GM12878 (cell line): ENCODE results near the gene FCGBP. TPM values are rescaled to one million over a fixed set of nuclear protein-coding genes. Genes with fewer than 3 reads are reported as not detected.
"Not testable (repeated sequence)": the region's sequence is repeated elsewhere in the genome, so short reads cannot be mapped to it uniquely, and the experiment has no call there.

Experiments
- ATAC-seq: fragments of 200-7000 bp; cut with Tn5 transposase; 3 replicates; pipeline ENCODE4 v1.9.1; 2020; ENCODE audit warnings: mild to moderate bottlenecking, moderate library complexity
- BruUV-seq: library from RNA; stranded (reverse); fragments of 400-500 nt; replicated peaks from 2 replicates; lab custom pipeline; 2021; lab: Mats Ljungman, UMichigan
- CTCF ChIA-PET: fragments of 300-600 bp; sonication (Branson Sonifier 250); formaldehyde crosslinking; extraction: SDS; loops from one replicate; lab custom pipeline; 2021; ENCODE audit warnings: inconsistent platforms; lab: Yijun Ruan, JAX
- POLR2A ChIA-PET: fragments of 350-600 bp; formaldehyde crosslinking; extraction: SDS; loops from one replicate; lab custom pipeline; 2021; ENCODE audit warnings: inconsistent platforms; lab: Charles Lee
- RAD21 ChIA-PET: fragments of 300-600 bp; sonication (Branson Sonifier 250); formaldehyde crosslinking; loops from one replicate; lab custom pipeline; 2023; ENCODE audit warnings: antibody characterized with exemption; ENCODE audit not compliant: unreplicated experiment; lab: Charles Lee
- SMC1A ChIA-PET: fragments of 300-600 bp; sonication (Branson Sonifier 250); formaldehyde crosslinking; loops from one replicate; lab custom pipeline; 2023; ENCODE audit not compliant: unreplicated experiment, uncharacterized antibody; lab: Charles Lee
- DNase-seq: peaks from one replicate; pipeline ENCODE4 v3.0.0-alpha.2; 2011; ENCODE audit warnings: low read depth, low spot score
- FAIRE-seq: peaks from 3 replicates; lab custom pipeline; 2011; peaks lifted over from hg19 to GRCh38; lab: Jason Lieb, UNC
- H2AFZ ChIP-seq: 2 replicates; pipeline ENCODE4 v1.6.0; 2011; ENCODE audit warnings: low read depth, low read length, control low read depth; ENCODE audit not compliant: control insufficient read depth
- H3K27ac ChIP-seq: 2 replicates; pipeline ENCODE4 v1.5.1; 2011; ENCODE audit warnings: control low read depth; ENCODE audit not compliant: control insufficient read depth, insufficient read depth
- H3K27me3 ChIP-seq, 2 experiments: replicated peaks in 1 of 2; 2 replicates each; pipeline versions ENCODE4 v1.6.0 to v1.6.1; 2011; ENCODE audit warnings: low read length in 1 of 2; ENCODE audit not compliant: control insufficient read depth in 2 of 2, insufficient read depth in 2 of 2
- H3K36me3 ChIP-seq, 2 experiments: 2 replicates each; pipeline ENCODE4 v1.5.1; 2011; ENCODE audit warnings: low read length in 1 of 2; ENCODE audit not compliant: control insufficient read depth in 2 of 2, insufficient read depth in 2 of 2
- H3K4me1 ChIP-seq: 2 replicates; pipeline ENCODE4 v1.6.1; 2011; ENCODE audit warnings: mild to moderate bottlenecking, low read length, moderate library complexity, mixed read lengths; ENCODE audit not compliant: control insufficient read depth, insufficient read depth
- H3K4me2 ChIP-seq: 2 replicates; pipeline ENCODE4 v1.6.0; 2011; ENCODE audit warnings: control low read depth; ENCODE audit not compliant: control insufficient read depth, insufficient read depth
- H3K4me3 ChIP-seq: fragments of 200-600 bp; sonication (generic); 2 replicates; pipeline ENCODE4 v1.5.1; 2016
- H3K79me2 ChIP-seq: 2 replicates; pipeline ENCODE4 v1.6.0; 2011; ENCODE audit warnings: low read length; ENCODE audit not compliant: control insufficient read depth, insufficient read depth
- H3K9ac ChIP-seq: 2 replicates; pipeline ENCODE4 v1.8.0; 2011; ENCODE audit warnings: low read length, control low read depth, mixed read lengths; ENCODE audit not compliant: control insufficient read depth, insufficient read depth
- H3K9me3 ChIP-seq: replicated peaks from 3 replicates; pipeline ENCODE4 v1.5.1; 2011; ENCODE audit warnings: mild to moderate bottlenecking, low read length; ENCODE audit not compliant: control insufficient read depth, insufficient read depth
- H4K20me1 ChIP-seq: 2 replicates; pipeline ENCODE4 v1.6.0; 2011; ENCODE audit not compliant: control insufficient read depth, insufficient read depth
- ZNF384 ChIP-seq: IDR thresholded peaks from 2 replicates; pipeline ENCODE4 v1.6.1; 2012; ENCODE audit warnings: low read depth, mild to moderate bottlenecking, low read length, improper control_type of control experiment, borderline replicate concordance
- WGBS: methylation state at CpG from one replicate; pipeline ENCODE4 v1.1.6; 2016; ENCODE audit warnings: low lambda C conversion rate; ENCODE audit not compliant: insufficient replicate concordance, insufficient coverage; ENCODE audit errors: missing lambda C conversion rate; 5-methylcytosine and 5-hydroxymethylcytosine counted together
- in situ Hi-C: fragments of 300-500 bp; cut with MboI; formaldehyde crosslinking; loops from 9 replicates; pipeline ENCODE4 v1.14.3; 2018; ENCODE audit warnings: mixed read lengths
- intact Hi-C: fragments of 100-400 bp; cut with micrococcal nuclease; formaldehyde crosslinking; loops from one replicate; pipeline ENCODE4 v1.14.2; 2022; ENCODE audit not compliant: unreplicated experiment
- polyA plus RNA-seq, 11 experiments: library from polyadenylated mRNA; depleted of rRNA in 4 of 11; unstranded in 6 of 11; stranded (reverse) in 5 of 11; fragments of >200 nt; fragmentation: Nextera tagmentation in 4 of 11; fragmentation: Illumina TruSeq in 1 of 11; extraction: Ambion mirVana in 4 of 11; extraction: Trizol in 1 of 11; gene quantifications; 1 replicate in 1 of 11; 2 replicates in 10 of 11; pipeline versions ENCODE4 v1.2.1 to v1.2.3, GENCODE V29; 2011 to 2016; ENCODE audit warnings: inconsistent platforms in 2 of 11, missing spikeins in 2 of 11, low read depth in 1 of 11
- total RNA-seq, 4 experiments: library from RNA; depleted of rRNA in 3 of 4; stranded (reverse); fragments of >200 nt in 3 of 4; fragmentation: Illumina TruSeq in 1 of 4; extraction: Trizol in 1 of 4; gene quantifications; 2 replicates each; pipeline versions ENCODE4 v1.2.1 to v1.2.3, GENCODE V29; 2013 to 2021

Gene FCGBP
- total and polyA plus RNA-seq, 10 of the 15 experiments (the other 5 are each of a cell fraction or from before 2014, with no cell fraction given), result 0.02 to 3.2 (median 0.37) TPM; not detected in 2

- Histone ChIP-seq H3K9me3 (no peaks in the 10 kb centered on the region; the same call in 2 of the 3 replicates), H3K79me2 (no peaks in the 10 kb centered on the region), H3K9ac (no peak overlapping the region), H3K4me2 (no peak overlapping the region), H3K4me3 (no peak overlapping the region), H3K27ac (no peak overlapping the region), H3K27me3 (no peaks in the 10 kb centered on the region), H2AFZ (no peak overlapping the region), H4K20me1 (no peaks in the 10 kb centered on the region), H3K36me3 (no peaks in the 10 kb centered on the region), H3K4me1 (0 out of 2 replicates have a peak, but pooled peaks cover 2% of the 10 kb centered on the region)
- ChIA-PET CTCF (no interaction called here), POLR2A (no interaction called here), SMC1A (interaction anchor here (0.7 kb wide), 1 partner anchor 11 kb away, joined by 3 read pairs; no protein-coding TSS in a partner anchor), RAD21 (no interaction called here)
- DNase-seq (no peak), ATAC-seq (no peak), FAIRE-seq (no peak)
- intact Hi-C loops, result no loop called here
- WGBS, result 51% methylated on average over 3 of the region's 3 CpGs
- BruUV-seq, result no TSS peak
- in situ Hi-C loops, result no loop called here
- no peak for TF ChIP-seq ZNF384
Measured at GRCh38 chr19:39963898-39964297, 29.5 kb upstream of the FCGBP start.

- CTCF ChIA-PET, H3K9me3 ChIP-seq, H3K4me3 ChIP-seq, POLR2A ChIA-PET, BruUV-seq, H3K79me2 ChIP-seq, H3K4me2 ChIP-seq, H2AFZ ChIP-seq, RAD21 ChIA-PET, H3K9ac ChIP-seq, FAIRE-seq, H3K4me1 ChIP-seq, H3K27ac ChIP-seq, DNase-seq, H4K20me1 ChIP-seq, H3K36me3 ChIP-seq, SMC1A ChIA-PET, H3K27me3 ChIP-seq, ATAC-seq, intact Hi-C loops, in situ Hi-C loops: not testable (repeated sequence)
- WGBS, result 75% methylated on average over 10 of the region's 13 CpGs
Measured at GRCh38 chr19:39959407-39959806, 25.0 kb upstream of the FCGBP start.

GRCh38 chr19:39958942-39959341 is 24.5 kb upstream of the FCGBP start:
- H3K4me2 ChIP-seq, ATAC-seq, H3K36me3 ChIP-seq, H4K20me1 ChIP-seq, FAIRE-seq, CTCF ChIA-PET, H3K9ac ChIP-seq, H3K27me3 ChIP-seq, H2AFZ ChIP-seq, intact Hi-C loops, RAD21 ChIA-PET, H3K4me1 ChIP-seq, H3K79me2 ChIP-seq, H3K9me3 ChIP-seq, DNase-seq, H3K4me3 ChIP-seq, BruUV-seq, in situ Hi-C loops, SMC1A ChIA-PET, H3K27ac ChIP-seq: not testable (repeated sequence)
- WGBS, result 81% methylated on average over 3 of the region's 3 CpGs
- POLR2A ChIA-PET, result interaction anchor here (0.6 kb wide), 1 partner anchor 13 kb away, joined by 3 read pairs; no protein-coding TSS in a partner anchor

GRCh38 chr19:39957886-39958285 is 23.5 kb upstream of the FCGBP start:
- H3K36me3 ChIP-seq, H3K4me2 ChIP-seq, in situ Hi-C loops, H3K27ac ChIP-seq, intact Hi-C loops, H4K20me1 ChIP-seq, H2AFZ ChIP-seq, H3K4me1 ChIP-seq, H3K9me3 ChIP-seq, H3K4me3 ChIP-seq, ATAC-seq, DNase-seq, BruUV-seq, H3K27me3 ChIP-seq, FAIRE-seq, H3K79me2 ChIP-seq, H3K9ac ChIP-seq: not testable (repeated sequence)
- ChIA-PET SMC1A (interaction anchor here (0.7 to 2.1 kb wide), 2 partner anchors 13 kb away, joined by 3 to 9 read pairs; partner anchors contain the start of gene PSMC4), RAD21 (interaction anchor here (0.9 to 1.4 kb wide), 2 partner anchors 13 to 16 kb away, joined by 3 to 6 read pairs; partner anchors contain the start of gene PSMC4), POLR2A (interaction anchor here (5.8 kb wide), 1 partner anchor 15 kb away, joined by 64 read pairs; no protein-coding TSS in a partner anchor), CTCF (interaction anchor here (1.1 kb wide), 1 partner anchor 13 kb away, joined by 4 read pairs; the partner anchor contains the start of gene PSMC4)
- WGBS, result 69% methylated on average over 5 of the region's 5 CpGs
